ENCODE data around the gene FRMD5.

DNA sequence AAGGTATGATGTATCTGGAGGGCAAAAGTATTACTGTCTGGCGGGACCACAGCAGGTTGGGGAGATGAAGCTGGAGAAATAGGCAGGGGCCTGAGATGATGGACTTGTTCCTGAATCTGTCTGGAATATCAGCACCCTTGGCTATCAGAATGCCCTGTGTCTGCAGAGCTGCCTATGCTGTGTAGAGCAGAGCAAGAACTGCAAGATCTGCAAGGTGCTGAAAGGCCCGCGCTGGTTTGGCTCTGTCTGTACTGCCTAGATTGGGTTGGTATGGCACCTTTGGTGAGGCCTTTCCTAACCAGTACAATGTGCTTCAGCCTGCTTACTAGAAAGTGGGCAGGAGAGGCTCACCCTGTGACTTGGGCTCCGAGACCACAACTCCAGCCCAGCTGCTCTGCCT, 271.5 kb downstream of the FRMD5 start:
- TF ChIP-seq, protein P1, sequence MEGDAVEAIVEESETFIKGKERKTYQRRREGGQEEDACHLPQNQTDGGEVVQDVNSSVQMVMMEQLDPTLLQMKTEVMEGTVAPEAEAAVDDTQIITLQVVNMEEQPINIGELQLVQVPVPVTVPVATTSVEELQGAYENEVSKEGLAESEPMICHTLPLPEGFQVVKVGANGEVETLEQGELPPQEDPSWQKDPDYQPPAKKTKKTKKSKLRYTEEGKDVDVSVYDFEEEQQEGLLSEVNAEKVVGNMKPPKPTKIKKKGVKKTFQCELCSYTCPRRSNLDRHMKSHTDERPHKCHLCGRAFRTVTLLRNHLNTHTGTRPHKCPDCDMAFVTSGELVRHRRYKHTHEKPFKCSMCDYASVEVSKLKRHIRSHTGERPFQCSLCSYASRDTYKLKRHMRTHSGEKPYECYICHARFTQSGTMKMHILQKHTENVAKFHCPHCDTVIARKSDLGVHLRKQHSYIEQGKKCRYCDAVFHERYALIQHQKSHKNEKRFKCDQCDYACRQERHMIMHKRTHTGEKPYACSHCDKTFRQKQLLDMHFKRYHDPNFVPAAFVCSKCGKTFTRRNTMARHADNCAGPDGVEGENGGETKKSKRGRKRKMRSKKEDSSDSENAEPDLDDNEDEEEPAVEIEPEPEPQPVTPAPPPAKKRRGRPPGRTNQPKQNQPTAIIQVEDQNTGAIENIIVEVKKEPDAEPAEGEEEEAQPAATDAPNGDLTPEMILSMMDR (IDR thresholded peaks at IDR 0.05): no peak
- no peak for TF ChIP-seq POLR2A (IDR thresholded peaks at IDR 0.05)
- no peak for TF ChIP-seq EP300 (IDR thresholded peaks at IDR 0.05)
- TF ChIP-seq POLR2AphosphoS5 (IDR thresholded peaks at IDR 0.05): no peak

All from sigmoid colon (tissue), 4 donors.